Ishikawa (cell line): ENCODE data around the gene SPPL2A.

ENCODE experiments used
- CEBPB ChIP-seq: IDR thresholded peaks from 2 replicates; pipeline ENCODE4 v1.6.1; 2012
- CREB1 ChIP-seq: IDR thresholded peaks from 2 replicates; pipeline ENCODE4 v1.6.1; 2012; ENCODE audit warnings: low read depth
- EP300 ChIP-seq: IDR thresholded peaks from 2 replicates; pipeline ENCODE4 v1.6.1; 2012; ENCODE audit warnings: borderline replicate concordance
- NFIC ChIP-seq: IDR thresholded peaks from 2 replicates; pipeline ENCODE4 v1.6.1; 2012
- RAD21 ChIP-seq: IDR thresholded peaks from 2 replicates; pipeline ENCODE4 v1.6.1; 2012; ENCODE audit warnings: low read depth
- TCF12 ChIP-seq: IDR thresholded peaks from 2 replicates; pipeline ENCODE4 v1.6.1; 2012; ENCODE audit warnings: low read depth
- YY1 ChIP-seq: IDR thresholded peaks from 2 replicates; pipeline ENCODE4 v1.6.1; 2012; ENCODE audit warnings: low read depth
- TF ChIP-seq, protein P1 (sequence below): IDR thresholded peaks from 2 replicates; pipeline ENCODE4 v1.6.1; 2012
- TF ChIP-seq, protein P2 (sequence below): IDR thresholded peaks from 2 replicates; pipeline ENCODE4 v1.6.1; 2012

DNA sequence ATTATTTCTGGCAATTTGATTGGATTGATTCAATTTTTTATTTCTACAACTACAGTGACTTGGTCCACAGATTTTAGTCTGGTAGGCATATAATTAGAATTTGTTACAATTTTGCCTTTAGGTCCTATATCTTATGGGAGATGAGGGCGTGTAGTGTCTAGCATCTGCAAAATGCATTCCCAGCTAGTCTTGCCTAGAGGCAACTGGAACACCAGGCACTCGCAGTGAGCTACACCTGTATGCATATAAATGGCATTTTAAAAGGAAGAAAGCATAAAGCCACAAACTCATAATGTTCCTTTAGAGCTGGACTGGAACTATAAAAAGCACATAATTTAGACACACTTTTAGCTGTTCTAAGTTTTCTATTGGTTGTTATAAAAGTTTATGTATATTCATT is 17.9 kb upstream of the SPPL2A start:
- no peak for TF ChIP-seq NFIC
- TF ChIP-seq, protein P1, sequence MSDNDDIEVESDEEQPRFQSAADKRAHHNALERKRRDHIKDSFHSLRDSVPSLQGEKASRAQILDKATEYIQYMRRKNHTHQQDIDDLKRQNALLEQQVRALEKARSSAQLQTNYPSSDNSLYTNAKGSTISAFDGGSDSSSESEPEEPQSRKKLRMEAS, result no peak
- TF ChIP-seq TCF12, result no peak
- TF ChIP-seq CREB1, result no peak
- TF ChIP-seq, protein P2, sequence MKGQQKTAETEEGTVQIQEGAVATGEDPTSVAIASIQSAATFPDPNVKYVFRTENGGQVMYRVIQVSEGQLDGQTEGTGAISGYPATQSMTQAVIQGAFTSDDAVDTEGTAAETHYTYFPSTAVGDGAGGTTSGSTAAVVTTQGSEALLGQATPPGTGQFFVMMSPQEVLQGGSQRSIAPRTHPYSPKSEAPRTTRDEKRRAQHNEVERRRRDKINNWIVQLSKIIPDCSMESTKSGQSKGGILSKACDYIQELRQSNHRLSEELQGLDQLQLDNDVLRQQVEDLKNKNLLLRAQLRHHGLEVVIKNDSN, result no peak
- no peak for TF ChIP-seq CEBPB
- TF ChIP-seq EP300, result no peak
- no peak for TF ChIP-seq YY1
- no peak for TF ChIP-seq RAD21
